ENCODE measurements around the gene BBIP1. TPM values are rescaled to one million over a fixed set of nuclear protein-coding genes. Genes with fewer than 3 reads are reported as not detected.

The BBIP1 gene
- total RNA-seq, 1 donor: 32.2 TPM

DNA sequence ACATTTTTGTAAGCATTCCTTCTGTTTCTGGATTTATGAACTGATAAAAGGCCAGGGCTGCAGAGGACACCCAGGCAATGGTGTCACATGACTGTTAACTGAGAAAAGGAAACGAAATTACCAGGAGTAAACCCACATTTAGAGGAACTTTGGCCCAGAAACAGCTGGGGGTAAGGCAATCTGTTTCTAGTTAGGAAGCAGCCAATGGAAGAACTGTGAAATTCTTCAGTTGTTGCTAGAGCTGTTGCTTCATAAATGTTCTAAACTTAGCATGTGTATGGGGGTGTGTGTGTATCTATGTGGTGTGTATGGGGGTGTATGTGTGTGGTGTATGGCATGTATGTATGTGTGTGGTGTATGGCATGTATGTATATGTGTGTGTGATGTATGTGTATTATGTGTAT, 59.0 kb downstream of the BBIP1 start:
- Histone ChIP-seq H4K20me1 (ENCODE audit: insufficient read depth, low read length) (no peaks in the 10 kb centered on the region), H3K4me3 (ENCODE audit: insufficient read depth, low read length) (no peak overlapping the region), H2AFZ (ENCODE audit: low read length) (peak overlapping the region; percentile 64), H3K36me3 (ENCODE audit: insufficient read depth, low read length) (no peaks in the 10 kb centered on the region), H3K4me2 (ENCODE audit: insufficient read depth, low read length) (no peak overlapping the region), H3K79me2 (ENCODE audit: insufficient read depth, low read length) (no peaks in the 10 kb centered on the region), H3K27ac (ENCODE audit: low read depth, low read length) (no peak overlapping the region), H3K9me3 (ENCODE audit: low read depth, low read length) (no peaks in the 10 kb centered on the region), H3K4me1 (ENCODE audit: insufficient read depth, low read length) (peaks cover 12% of the 10 kb centered on the region), H3K27me3 (ENCODE audit: insufficient read depth, low read length) (no peaks in the 10 kb centered on the region)
- TF ChIP-seq, protein P1, sequence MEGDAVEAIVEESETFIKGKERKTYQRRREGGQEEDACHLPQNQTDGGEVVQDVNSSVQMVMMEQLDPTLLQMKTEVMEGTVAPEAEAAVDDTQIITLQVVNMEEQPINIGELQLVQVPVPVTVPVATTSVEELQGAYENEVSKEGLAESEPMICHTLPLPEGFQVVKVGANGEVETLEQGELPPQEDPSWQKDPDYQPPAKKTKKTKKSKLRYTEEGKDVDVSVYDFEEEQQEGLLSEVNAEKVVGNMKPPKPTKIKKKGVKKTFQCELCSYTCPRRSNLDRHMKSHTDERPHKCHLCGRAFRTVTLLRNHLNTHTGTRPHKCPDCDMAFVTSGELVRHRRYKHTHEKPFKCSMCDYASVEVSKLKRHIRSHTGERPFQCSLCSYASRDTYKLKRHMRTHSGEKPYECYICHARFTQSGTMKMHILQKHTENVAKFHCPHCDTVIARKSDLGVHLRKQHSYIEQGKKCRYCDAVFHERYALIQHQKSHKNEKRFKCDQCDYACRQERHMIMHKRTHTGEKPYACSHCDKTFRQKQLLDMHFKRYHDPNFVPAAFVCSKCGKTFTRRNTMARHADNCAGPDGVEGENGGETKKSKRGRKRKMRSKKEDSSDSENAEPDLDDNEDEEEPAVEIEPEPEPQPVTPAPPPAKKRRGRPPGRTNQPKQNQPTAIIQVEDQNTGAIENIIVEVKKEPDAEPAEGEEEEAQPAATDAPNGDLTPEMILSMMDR (IDR thresholded peaks at IDR 0.05; ENCODE audit: extremely low read depth, low read depth, low read length): no peak
- no peak for DNase-seq (ENCODE audit: insufficient read length, low spot score, missing footprints)

DNA sequence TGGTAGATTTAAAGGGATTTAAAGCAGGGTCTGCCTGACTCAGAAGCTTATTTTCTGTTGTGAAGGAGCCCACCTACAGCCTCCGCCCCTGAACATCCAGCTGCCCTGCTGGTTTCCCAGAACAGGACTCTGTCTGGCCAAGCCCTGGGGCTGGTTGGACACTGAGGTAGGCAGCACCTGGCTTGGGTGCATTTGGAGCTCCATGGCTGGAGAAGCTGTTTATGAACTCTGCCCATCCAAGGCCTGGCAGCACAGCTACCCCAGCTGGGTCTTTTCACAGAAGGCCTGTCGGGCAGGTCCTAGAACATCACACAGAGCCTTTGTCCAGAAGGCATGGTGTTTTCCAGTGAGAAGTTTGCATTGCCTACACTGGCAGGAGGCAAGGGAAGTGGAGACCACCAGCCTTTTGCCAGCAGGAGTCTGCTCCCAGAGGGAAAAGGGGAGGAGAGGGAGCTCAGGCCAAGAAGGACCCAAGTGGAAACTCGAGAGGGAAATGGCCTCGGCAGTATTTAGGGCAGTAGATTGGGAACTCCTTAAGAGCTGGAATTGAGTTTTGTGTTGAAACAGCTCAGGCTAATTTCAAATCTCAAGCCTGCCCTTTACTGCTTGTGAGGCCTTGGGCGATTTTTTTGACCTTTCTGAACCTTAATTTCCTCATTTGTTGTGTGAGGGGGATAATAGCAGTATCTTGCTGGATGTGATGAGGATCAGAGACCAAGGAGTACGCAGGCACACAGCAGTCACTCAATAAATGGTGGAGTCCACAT, 59.6 kb downstream of the BBIP1 start:
- Histone ChIP-seq H3K36me3 (ENCODE audit: insufficient read depth, low read length) (no peaks in the 10 kb centered on the region), H3K27me3 (ENCODE audit: insufficient read depth, low read length) (no peaks in the 10 kb centered on the region), H3K9me3 (ENCODE audit: low read depth, low read length) (no peaks in the 10 kb centered on the region), H3K27ac (ENCODE audit: low read depth, low read length) (no peak overlapping the region), H3K4me1 (ENCODE audit: insufficient read depth, low read length) (peaks cover 12% of the 10 kb centered on the region), H3K79me2 (ENCODE audit: insufficient read depth, low read length) (no peaks in the 10 kb centered on the region), H3K4me3 (ENCODE audit: insufficient read depth, low read length) (no peak overlapping the region), H4K20me1 (ENCODE audit: insufficient read depth, low read length) (no peaks in the 10 kb centered on the region), H2AFZ (ENCODE audit: low read length) (peak overlapping the region; percentile 64), H3K4me2 (ENCODE audit: insufficient read depth, low read length) (no peak overlapping the region)
- no peak for DNase-seq (ENCODE audit: insufficient read length, low spot score, missing footprints)
- TF ChIP-seq, protein P1 (IDR thresholded peaks at IDR 0.05; ENCODE audit: extremely low read depth, low read depth, low read length): no peak

DNA sequence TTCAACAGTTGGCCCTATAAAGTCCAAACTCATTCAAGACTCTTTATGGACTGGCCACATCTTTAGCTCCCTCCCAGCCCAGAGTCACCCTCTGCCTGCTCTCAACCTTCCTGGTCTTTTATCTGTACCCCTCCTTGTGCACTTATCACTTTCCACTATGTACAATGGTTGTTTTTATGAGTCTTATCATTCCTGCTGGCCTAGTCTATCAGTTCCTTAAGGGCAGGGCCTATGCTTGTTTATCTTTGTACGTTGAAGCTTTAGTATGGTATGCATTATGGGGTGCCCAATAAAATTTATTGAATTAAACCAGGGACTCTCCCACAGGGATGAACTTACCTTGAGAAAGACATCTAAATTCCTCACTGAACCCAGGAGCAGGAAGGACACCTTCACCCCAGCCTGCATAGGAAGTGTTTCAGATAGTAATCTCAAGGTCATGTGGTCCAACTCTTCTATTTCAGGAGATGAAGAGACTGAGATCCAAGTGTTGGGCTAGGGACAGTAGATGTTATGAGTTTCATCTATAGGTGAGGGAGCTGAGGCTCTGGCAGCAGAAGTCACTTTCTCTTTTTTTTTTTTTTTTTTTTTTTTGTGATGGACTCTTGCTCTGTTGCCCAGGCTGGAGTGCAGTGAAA, 60.6 kb downstream of the BBIP1 start:
- Histone ChIP-seq H3K79me2 (ENCODE audit: insufficient read depth, low read length) (no peaks in the 10 kb centered on the region), H3K27me3 (ENCODE audit: insufficient read depth, low read length) (no peaks in the 10 kb centered on the region), H3K4me2 (ENCODE audit: insufficient read depth, low read length) (no peak overlapping the region), H3K4me1 (ENCODE audit: insufficient read depth, low read length) (peaks cover 12% of the 10 kb centered on the region), H2AFZ (ENCODE audit: low read length) (no peak overlapping the region), H3K27ac (ENCODE audit: low read depth, low read length) (no peak overlapping the region), H3K9me3 (ENCODE audit: low read depth, low read length) (no peaks in the 10 kb centered on the region), H3K36me3 (ENCODE audit: insufficient read depth, low read length) (no peaks in the 10 kb centered on the region), H4K20me1 (ENCODE audit: insufficient read depth, low read length) (no peaks in the 10 kb centered on the region), H3K4me3 (ENCODE audit: insufficient read depth, low read length) (no peak overlapping the region)
- no peak for DNase-seq (ENCODE audit: insufficient read length, low spot score, missing footprints)
- TF ChIP-seq, protein P1 (IDR thresholded peaks at IDR 0.05; ENCODE audit: extremely low read depth, low read depth, low read length): no peak

Measured in osteoblast (primary cell).